ENCODE measurements around the gene BTF3.

DNA sequence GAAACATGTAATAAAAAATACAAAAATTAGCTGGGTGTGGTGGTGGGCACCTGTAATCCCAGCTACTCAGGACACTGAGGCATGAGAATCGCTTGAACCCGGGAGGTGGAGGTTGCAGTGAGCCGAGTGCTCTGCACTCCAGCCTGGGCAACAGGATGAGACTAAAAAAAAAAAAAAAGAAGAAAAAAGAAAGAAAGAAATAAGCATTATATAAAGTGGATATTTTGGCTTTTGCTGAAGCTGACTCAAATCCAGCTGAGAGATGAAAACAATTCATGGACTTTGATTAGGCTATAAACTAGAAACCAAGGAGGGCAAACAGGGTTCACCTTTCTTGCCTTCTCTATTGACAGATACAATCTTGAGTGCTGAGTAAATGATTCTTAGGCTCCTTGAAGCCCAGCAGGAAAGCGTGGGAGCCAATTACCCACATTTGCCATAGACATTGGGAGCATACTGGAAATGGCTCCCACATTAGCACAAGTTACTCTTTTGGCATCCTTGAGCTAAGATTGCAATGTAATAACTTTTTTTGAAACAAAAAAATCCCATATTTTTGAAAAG lies 2.4 kb upstream of the BTF3 start:
- TF ChIP-seq CTCF (IDR thresholded peaks at IDR 0.05; ENCODE audit: borderline replicate concordance, extremely low read depth, low read length, poor library complexity, severe bottlenecking) (no peak), EZH2 (IDR thresholded peaks at IDR 0.05; ENCODE audit: borderline replicate concordance, low read depth, low read length, severe bottlenecking) (no peak)

Data from DND-41 (cell line).